ENCODE data around the gene FSTL4.

DNA sequence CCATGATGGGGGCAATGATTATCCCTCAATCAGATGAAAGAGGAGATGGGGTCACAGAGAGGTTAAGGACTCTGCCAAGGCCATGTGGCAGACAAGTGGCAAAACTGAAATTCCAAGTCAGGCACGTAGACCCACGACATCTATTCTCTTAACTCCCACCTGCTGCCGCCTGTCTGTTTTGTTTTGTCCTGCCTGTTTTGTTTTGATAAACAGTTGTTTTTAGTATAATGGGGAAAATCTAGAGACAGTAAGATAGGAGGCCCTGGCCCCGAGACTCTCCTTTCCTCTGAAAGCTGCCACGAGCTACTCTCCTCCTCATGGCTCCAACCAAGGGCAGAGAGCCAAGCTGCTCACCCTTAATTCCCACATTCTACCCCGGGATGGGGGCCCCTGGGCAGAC is 4.9 kb downstream of the FSTL4 start:
- TF ChIP-seq CTCF (conservative IDR thresholded peaks at IDR 0.05; ENCODE audit: low read length) (no peak), EZH2phosphoT487 (IDR thresholded peaks at IDR 0.05; ENCODE audit: borderline replicate concordance, low read depth, low read length) (no peak)
